HEK293 (cell line): ENCODE measurements around the gene NFIC.

Experiments
- CTCF ChIA-PET: fragments of 350-600 bp; formaldehyde crosslinking; extraction: SDS; loops from one replicate; lab custom pipeline; 2021; ENCODE audit warnings: antibody characterized with exemption; lab: Yijun Ruan, JAX
- POLR2A ChIA-PET: fragments of 300-600 bp; formaldehyde crosslinking; extraction: SDS; loops from one replicate; lab custom pipeline; 2020; ENCODE audit warnings: antibody characterized with exemption, inconsistent platforms; lab: Yijun Ruan, JAX
- H3K27ac ChIP-seq: fragments of 200-500 bp; sonication (Bioruptor generic); 2 replicates; pipeline ENCODE4 v1.5.1; 2014; ENCODE audit warnings: low read depth, low read length, control low read depth, inconsistent platforms; ENCODE audit errors: extremely low read depth
- H3K36me3 ChIP-seq, 2 experiments: fragments of 200-500 bp in 1 of 2; sonication (Bioruptor generic) in 1 of 2; 1 replicate in 1 of 2; 2 replicates in 1 of 2; pipeline ENCODE4 v1.5.1; 2014 to 2017; ENCODE audit warnings: inconsistent platforms in 2 of 2, low read length in 2 of 2; ENCODE audit not compliant: control insufficient read depth in 2 of 2, insufficient read depth in 1 of 2
- H3K4me1 ChIP-seq: fragments of 200-500 bp; sonication (Bioruptor generic); 2 replicates; pipeline ENCODE4 v1.5.1; 2014; ENCODE audit warnings: mild to moderate bottlenecking, low read length, inconsistent platforms; ENCODE audit not compliant: control insufficient read depth, insufficient read depth
- H3K4me3 ChIP-seq: 2 replicates; pipeline ENCODE4 v1.5.1; 2011; ENCODE audit warnings: low read depth, mild to moderate bottlenecking, control low read depth, low read length, moderate library complexity
- H3K9me3 ChIP-seq: fragments of 200-500 bp; sonication (Bioruptor generic); 2 replicates; pipeline ENCODE4 v1.5.1; 2014; ENCODE audit warnings: low read depth, low read length, inconsistent platforms; ENCODE audit not compliant: control insufficient read depth, insufficient read depth
- GLIS1 ChIP-seq: fragments of 450-650 bp; formaldehyde crosslinking; IDR thresholded peaks from 2 replicates; pipeline ENCODE4 v1.5.1; 2016; ENCODE audit warnings: missing biosample characterization, missing genetic modification characterization
- HOXC10 ChIP-seq: sonication (generic); formaldehyde crosslinking; IDR thresholded peaks from 2 replicates; pipeline ENCODE4 v1.8.1; 2023; ENCODE audit warnings: mild to moderate bottlenecking, missing genetic modification reagents
- KLF16 ChIP-seq: fragments of 450-650 bp; formaldehyde crosslinking; IDR thresholded peaks from 2 replicates; pipeline ENCODE4 v1.5.1; 2017; ENCODE audit warnings: missing biosample characterization, missing genetic modification characterization
- YY1 ChIP-seq: fragments of 450-650 bp; formaldehyde crosslinking; IDR thresholded peaks from 2 replicates; pipeline ENCODE4 v1.5.1; 2018; ENCODE audit warnings: missing biosample characterization, missing genetic modification characterization
- ZBTB21 ChIP-seq: fragments of 450-650 bp; formaldehyde crosslinking; IDR thresholded peaks from 2 replicates; pipeline ENCODE4 v1.5.1; 2017; ENCODE audit warnings: missing biosample characterization, missing genetic modification characterization
- ZIC2 ChIP-seq: fragments of 450-650 bp; formaldehyde crosslinking; IDR thresholded peaks from 2 replicates; pipeline ENCODE4 v1.5.1; 2016; ENCODE audit warnings: missing biosample characterization, missing genetic modification characterization
- ZNF157 ChIP-seq: fragments of 450-650 bp; formaldehyde crosslinking; IDR thresholded peaks from 2 replicates; pipeline ENCODE4 v1.5.1; 2016; ENCODE audit warnings: missing biosample characterization, missing genetic modification characterization
- ZNF19 ChIP-seq: fragments of 450-650 bp; formaldehyde crosslinking; IDR thresholded peaks from 2 replicates; pipeline ENCODE4; 2016; ENCODE audit warnings: missing biosample characterization, missing genetic modification characterization, low read depth
- ZNF24 ChIP-seq: fragments of 450-650 bp; formaldehyde crosslinking; IDR thresholded peaks from 2 replicates; pipeline ENCODE4 v1.5.1; 2016; ENCODE audit warnings: missing biosample characterization, missing genetic modification characterization
- ZNF248 ChIP-seq: fragments of 450-650 bp; formaldehyde crosslinking; IDR thresholded peaks from 2 replicates; pipeline ENCODE4 v1.5.1; 2017; ENCODE audit warnings: missing biosample characterization, missing genetic modification characterization
- ZNF394 ChIP-seq: fragments of 450-650 bp; formaldehyde crosslinking; IDR thresholded peaks from 2 replicates; pipeline ENCODE4 v1.5.1; 2016; ENCODE audit warnings: missing biosample characterization, missing genetic modification characterization, mild to moderate bottlenecking, moderate library complexity, borderline replicate concordance
- ZNF449 ChIP-seq: fragments of 450-650 bp; formaldehyde crosslinking; IDR thresholded peaks from 2 replicates; pipeline ENCODE4 v1.5.1; 2017; ENCODE audit warnings: missing biosample characterization, mild to moderate bottlenecking, missing genetic modification characterization, moderate library complexity
- ZNF488 ChIP-seq: fragments of 450-650 bp; formaldehyde crosslinking; IDR thresholded peaks from 2 replicates; pipeline ENCODE4 v1.5.1; 2016; ENCODE audit warnings: missing biosample characterization, missing genetic modification characterization
- ZNF510 ChIP-seq: fragments of 450-650 bp; formaldehyde crosslinking; IDR thresholded peaks from 2 replicates; pipeline ENCODE4 v1.5.1; 2018; ENCODE audit warnings: mild to moderate bottlenecking, missing genetic modification characterization, missing biosample characterization; ENCODE audit not compliant: insufficient replicate concordance
- ZNF518A ChIP-seq: fragments of 450-650 bp; formaldehyde crosslinking; conservative IDR thresholded peaks from 2 replicates; pipeline ENCODE4 v1.5.1; 2016; ENCODE audit warnings: low read depth, missing biosample characterization, missing genetic modification characterization
- ZNF600 ChIP-seq: fragments of 450-650 bp; formaldehyde crosslinking; IDR thresholded peaks from 2 replicates; pipeline ENCODE4 v1.5.1; 2016; ENCODE audit warnings: missing biosample characterization, missing genetic modification characterization
- ZNF629 ChIP-seq: fragments of 450-650 bp; formaldehyde crosslinking; IDR thresholded peaks from 2 replicates; pipeline ENCODE4 v1.5.1; 2017; ENCODE audit warnings: missing biosample characterization, missing genetic modification characterization
- ZNF654 ChIP-seq: fragments of 450-650 bp; formaldehyde crosslinking; IDR thresholded peaks from 2 replicates; pipeline ENCODE4 v1.5.1; 2016; ENCODE audit warnings: low read depth, missing biosample characterization, missing genetic modification characterization
- ZNF658 ChIP-seq: fragments of 450-650 bp; formaldehyde crosslinking; IDR thresholded peaks from 2 replicates; pipeline ENCODE4; 2016; ENCODE audit warnings: missing biosample characterization, missing genetic modification characterization
- ZNF670 ChIP-seq: fragments of 450-650 bp; formaldehyde crosslinking; IDR thresholded peaks from 2 replicates; pipeline ENCODE4 v1.5.1; 2016; ENCODE audit warnings: missing biosample characterization, missing genetic modification characterization, low read depth
- ZNF704 ChIP-seq: fragments of 450-650 bp; formaldehyde crosslinking; IDR thresholded peaks from 2 replicates; pipeline ENCODE4 v1.5.1; 2016; ENCODE audit warnings: missing biosample characterization, missing genetic modification characterization
- ZNF768 ChIP-seq: fragments of 450-650 bp; formaldehyde crosslinking; IDR thresholded peaks from 2 replicates; pipeline ENCODE4 v1.5.1; 2018; ENCODE audit warnings: missing biosample characterization, mild to moderate bottlenecking, missing genetic modification characterization
- ZNF785 ChIP-seq: fragments of 450-650 bp; formaldehyde crosslinking; IDR thresholded peaks from 2 replicates; pipeline ENCODE4 v1.5.1; 2016; ENCODE audit warnings: missing biosample characterization, missing genetic modification characterization

The NFIC gene

GRCh38 chr19:3360421-3361383 is 5.7 kb upstream of the NFIC start (continued):
- TF ChIP-seq ZNF629 (tag by site-specific recombination) (0 out of 2 replicates have a peak, but pooled peaks have one; percentile 30), ZNF248 (tag by site-specific recombination) (no peak), ZIC2 (tag by site-specific recombination) (peak; percentile 87)
- TF ChIP-seq, all 188 proteins: peak for 36

GRCh38 chr19:3361384-3362216 is 4.8 kb upstream of the NFIC start:
- H3K4me1 ChIP-seq: peaks cover 3% of the 10 kb centered on the region; the same call in 1 of the 2 replicates
- no peaks in the 10 kb centered on the region for H3K9me3 ChIP-seq
- CTCF ChIA-PET: interaction anchor here (0.6 kb wide), 1 partner anchor 68 kb away, joined by 3 read pairs; no protein-coding TSS in a partner anchor
- H3K4me3 ChIP-seq: no peak overlapping the region
- POLR2A ChIA-PET: no interaction called here
- no peaks in the 10 kb centered on the region for H3K36me3 ChIP-seq
- H3K27ac ChIP-seq: no peak overlapping the region
- TF ChIP-seq ZNF19 (tag by site-specific recombination) (no peak), ZNF670 (no peak), ZNF629 (tag by site-specific recombination) (no peak), ZNF768 (tag by site-specific recombination) (0 out of 2 replicates have a peak, but pooled peaks have one; percentile 16), ZNF157 (tag by site-specific recombination) (no peak), HOXC10 (no peak), ZBTB21 (tag by site-specific recombination) (no peak), ZNF449 (tag by site-specific recombination) (no peak), ZNF704 (tag by site-specific recombination) (no peak), KLF16 (tag by site-specific recombination) (no peak), YY1 (tag by site-specific recombination) (no peak), ZNF518A (tag by site-specific recombination) (no peak), ZNF658 (tag by site-specific recombination) (no peak), GLIS1 (tag by site-specific recombination) (no peak; the same call in 1 of the 2 replicates), ZNF488 (tag by site-specific recombination) (no peak), ZNF24 (tag by site-specific recombination) (no peak), ZNF394 (no peak), ZNF600 (peak; percentile 76), ZNF785 (tag by site-specific recombination) (peak; percentile 5; the same call in 1 of the 2 replicates), ZNF654 (tag by site-specific recombination) (no peak), ZNF510 (tag by site-specific recombination) (no peak)
